GM12878 (cell line): ENCODE results near the gene LIMS1. TPM values are rescaled to one million over a fixed set of nuclear protein-coding genes. Genes with fewer than 3 reads are reported as not detected.
"Not testable (repeated sequence)": the region's sequence is repeated elsewhere in the genome, so short reads cannot be mapped to it uniquely, and the experiment has no call there.

Experiments used
- ATAC-seq: fragments of 200-7000 bp; cut with Tn5 transposase; 3 replicates; pipeline ENCODE4 v1.9.1; 2020; ENCODE audit warnings: mild to moderate bottlenecking, moderate library complexity
- BruUV-seq: library from RNA; stranded (reverse); fragments of 400-500 nt; replicated peaks from 2 replicates; lab custom pipeline; 2021; lab: Mats Ljungman, UMichigan
- CTCF ChIA-PET: fragments of 300-600 bp; sonication (Branson Sonifier 250); formaldehyde crosslinking; extraction: SDS; loops from one replicate; lab custom pipeline; 2021; ENCODE audit warnings: inconsistent platforms; lab: Yijun Ruan, JAX
- POLR2A ChIA-PET: fragments of 350-600 bp; formaldehyde crosslinking; extraction: SDS; loops from one replicate; lab custom pipeline; 2021; ENCODE audit warnings: inconsistent platforms; lab: Charles Lee
- RAD21 ChIA-PET: fragments of 300-600 bp; sonication (Branson Sonifier 250); formaldehyde crosslinking; loops from one replicate; lab custom pipeline; 2023; ENCODE audit warnings: antibody characterized with exemption; ENCODE audit not compliant: unreplicated experiment; lab: Charles Lee
- SMC1A ChIA-PET: fragments of 300-600 bp; sonication (Branson Sonifier 250); formaldehyde crosslinking; loops from one replicate; lab custom pipeline; 2023; ENCODE audit not compliant: unreplicated experiment, uncharacterized antibody; lab: Charles Lee
- DNase-seq: peaks from one replicate; pipeline ENCODE4 v3.0.0-alpha.2; 2011; ENCODE audit warnings: low read depth, low spot score
- FAIRE-seq: peaks from 3 replicates; lab custom pipeline; 2011; peaks lifted over from hg19 to GRCh38; lab: Jason Lieb, UNC
- H2AFZ ChIP-seq: 2 replicates; pipeline ENCODE4 v1.6.0; 2011; ENCODE audit warnings: low read depth, low read length, control low read depth; ENCODE audit not compliant: control insufficient read depth
- H3K27ac ChIP-seq: 2 replicates; pipeline ENCODE4 v1.5.1; 2011; ENCODE audit warnings: control low read depth; ENCODE audit not compliant: control insufficient read depth, insufficient read depth
- H3K27me3 ChIP-seq, 2 experiments: replicated peaks in 1 of 2; 2 replicates each; pipeline versions ENCODE4 v1.6.0 to v1.6.1; 2011; ENCODE audit warnings: low read length in 1 of 2; ENCODE audit not compliant: control insufficient read depth in 2 of 2, insufficient read depth in 2 of 2
- H3K36me3 ChIP-seq, 2 experiments: 2 replicates each; pipeline ENCODE4 v1.5.1; 2011; ENCODE audit warnings: low read length in 1 of 2; ENCODE audit not compliant: control insufficient read depth in 2 of 2, insufficient read depth in 2 of 2
- H3K4me1 ChIP-seq: 2 replicates; pipeline ENCODE4 v1.6.1; 2011; ENCODE audit warnings: mild to moderate bottlenecking, low read length, moderate library complexity, mixed read lengths; ENCODE audit not compliant: control insufficient read depth, insufficient read depth
- H3K4me2 ChIP-seq: 2 replicates; pipeline ENCODE4 v1.6.0; 2011; ENCODE audit warnings: control low read depth; ENCODE audit not compliant: control insufficient read depth, insufficient read depth
- H3K4me3 ChIP-seq: fragments of 200-600 bp; sonication (generic); 2 replicates; pipeline ENCODE4 v1.5.1; 2016
- H3K79me2 ChIP-seq: 2 replicates; pipeline ENCODE4 v1.6.0; 2011; ENCODE audit warnings: low read length; ENCODE audit not compliant: control insufficient read depth, insufficient read depth
- H3K9ac ChIP-seq: 2 replicates; pipeline ENCODE4 v1.8.0; 2011; ENCODE audit warnings: low read length, control low read depth, mixed read lengths; ENCODE audit not compliant: control insufficient read depth, insufficient read depth
- H3K9me3 ChIP-seq: replicated peaks from 3 replicates; pipeline ENCODE4 v1.5.1; 2011; ENCODE audit warnings: mild to moderate bottlenecking, low read length; ENCODE audit not compliant: control insufficient read depth, insufficient read depth
- H4K20me1 ChIP-seq: 2 replicates; pipeline ENCODE4 v1.6.0; 2011; ENCODE audit not compliant: control insufficient read depth, insufficient read depth
- WGBS: methylation state at CpG from one replicate; pipeline ENCODE4 v1.1.6; 2016; ENCODE audit warnings: low lambda C conversion rate; ENCODE audit not compliant: insufficient replicate concordance, insufficient coverage; ENCODE audit errors: missing lambda C conversion rate; 5-methylcytosine and 5-hydroxymethylcytosine counted together
- in situ Hi-C: fragments of 300-500 bp; cut with MboI; formaldehyde crosslinking; loops from 9 replicates; pipeline ENCODE4 v1.14.3; 2018; ENCODE audit warnings: mixed read lengths
- intact Hi-C: fragments of 100-400 bp; cut with micrococcal nuclease; formaldehyde crosslinking; loops from one replicate; pipeline ENCODE4 v1.14.2; 2022; ENCODE audit not compliant: unreplicated experiment
- polyA plus RNA-seq, 11 experiments: library from polyadenylated mRNA; depleted of rRNA in 4 of 11; unstranded in 6 of 11; stranded (reverse) in 5 of 11; fragments of >200 nt; fragmentation: Nextera tagmentation in 4 of 11; fragmentation: Illumina TruSeq in 1 of 11; extraction: Ambion mirVana in 4 of 11; extraction: Trizol in 1 of 11; gene quantifications; 1 replicate in 1 of 11; 2 replicates in 10 of 11; pipeline versions ENCODE4 v1.2.1 to v1.2.3, GENCODE V29; 2011 to 2016; ENCODE audit warnings: inconsistent platforms in 2 of 11, missing spikeins in 2 of 11, low read depth in 1 of 11
- small RNA-seq: library from RNA; depleted of rRNA; stranded (forward); fragments of <200 nt; gene quantifications from one replicate; pipeline ENCODE3, GENCODE V24; 2014
- total RNA-seq, 4 experiments: library from RNA; depleted of rRNA in 3 of 4; stranded (reverse); fragments of >200 nt in 3 of 4; fragmentation: Illumina TruSeq in 1 of 4; extraction: Trizol in 1 of 4; gene quantifications; 2 replicates each; pipeline versions ENCODE4 v1.2.1 to v1.2.3, GENCODE V29; 2013 to 2021

Gene LIMS1
- total and polyA plus RNA-seq, 10 of the 15 experiments (the other 5 are each of a cell fraction or from before 2014, with no cell fraction given): 15.7 to 98.1 (median 43.9) TPM

DNA sequence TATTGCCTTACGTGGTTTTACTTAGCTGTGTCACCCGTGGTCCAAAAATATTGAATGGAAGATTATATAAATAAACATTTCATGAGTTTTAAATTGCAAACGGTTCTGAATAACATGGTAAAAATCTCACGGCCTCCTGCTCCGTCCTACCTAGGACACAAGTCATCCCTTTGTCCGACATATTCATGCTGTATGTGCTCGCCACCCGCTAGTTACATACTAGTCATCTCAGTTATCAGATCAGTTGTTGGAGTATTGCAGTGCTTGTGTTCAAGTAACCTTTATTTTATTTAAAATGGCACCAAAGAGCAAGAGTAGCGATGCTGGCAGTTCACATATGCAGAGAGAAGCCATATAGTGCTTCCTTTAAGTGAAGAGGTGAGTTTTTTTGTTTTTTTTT is 191.8 kb downstream of the LIMS1 start:
- RAD21 ChIA-PET, BruUV-seq, intact Hi-C loops, H3K27ac ChIP-seq, H3K36me3 ChIP-seq, H3K27me3 ChIP-seq, H4K20me1 ChIP-seq, FAIRE-seq, SMC1A ChIA-PET, H3K4me2 ChIP-seq, H3K9me3 ChIP-seq, ATAC-seq, H3K9ac ChIP-seq, H3K4me1 ChIP-seq, H2AFZ ChIP-seq, H3K4me3 ChIP-seq, POLR2A ChIA-PET, in situ Hi-C loops, DNase-seq: not testable (repeated sequence)
- H3K79me2 ChIP-seq: peaks cover 14% of the 10 kb centered on the region
- CTCF ChIA-PET: interaction anchor here (0.7 kb wide), 1 partner anchor 118 kb away, joined by 3 read pairs; no protein-coding TSS in a partner anchor
- 96% methylated on average over 9 of the region's 9 CpGs for WGBS

GRCh38 chr2:108734656-108735055 is 200.4 kb downstream of the LIMS1 start:
- RAD21 ChIA-PET, H3K27ac ChIP-seq, FAIRE-seq, H3K4me1 ChIP-seq, ATAC-seq, intact Hi-C loops, DNase-seq, H3K9me3 ChIP-seq, H3K27me3 ChIP-seq, CTCF ChIA-PET, POLR2A ChIA-PET, H3K9ac ChIP-seq, SMC1A ChIA-PET, in situ Hi-C loops, H3K36me3 ChIP-seq, H2AFZ ChIP-seq, H3K4me3 ChIP-seq, H3K79me2 ChIP-seq, H4K20me1 ChIP-seq, H3K4me2 ChIP-seq: not testable (repeated sequence)
- BruUV-seq: TSS peak; percentile 23
- 83% methylated on average over 6 of the region's 6 CpGs for WGBS

Small RNA genes within 50 kb of the gene (small RNA-seq; reads per million reads assigned to genes)
- not detected for gene AC010095.1

Other genes with a start within 250 kb of the LIMS1 start
- gene SULT1C2, start 245.6 kb upstream of the LIMS1 start, total RNA-seq (2014; rRNA removed): not detected in 2 replicates
- not detected in 2 replicates for gene SULT1C2, start 245.6 kb upstream of the LIMS1 start, total RNA-seq (2014; rRNA removed; fragmentation: Illumina TruSeq; extraction: Trizol)
- 0.03 and 0.05 TPM in 2 replicates for gene SULT1C2, start 245.6 kb upstream of the LIMS1 start, total RNA-seq (2021)
- 0.04 TPM in 1 of 2 replicates, not detected in the other for gene SULT1C2, start 245.6 kb upstream of the LIMS1 start, polyA plus RNA-seq (2011; rRNA removed)
- gene SULT1C2, start 245.6 kb upstream of the LIMS1 start, polyA plus RNA-seq (2014; fragmentation: Illumina TruSeq; extraction: Trizol): not detected in 2 replicates
- under 1 TPM in 1 of 2 experiments, not detected in 1; 0.07 TPM for gene SULT1C2, start 245.6 kb upstream of the LIMS1 start, polyA plus RNA-seq (2014; fragmentation: Nextera tagmentation; extraction: Ambion mirVana)
- gene SULT1C2, start 245.6 kb upstream of the LIMS1 start, polyA plus RNA-seq (2014; rRNA removed): not detected in 2 replicates
- gene SULT1C2, start 245.6 kb upstream of the LIMS1 start, polyA plus RNA-seq (2016; fragmentation: Nextera tagmentation; extraction: Ambion mirVana): not detected
- gene SULT1C4, start 156.5 kb upstream of the LIMS1 start, total RNA-seq (2014; rRNA removed): not detected in 2 replicates
- gene SULT1C4, start 156.5 kb upstream of the LIMS1 start, total RNA-seq (2014; rRNA removed; fragmentation: Illumina TruSeq; extraction: Trizol): not detected in 2 replicates
- gene SULT1C4, start 156.5 kb upstream of the LIMS1 start, total RNA-seq (2021): not detected in 2 replicates
- not detected in 2 replicates for gene SULT1C4, start 156.5 kb upstream of the LIMS1 start, polyA plus RNA-seq (2011; rRNA removed)
- not detected in 2 replicates for gene SULT1C4, start 156.5 kb upstream of the LIMS1 start, polyA plus RNA-seq (2014; fragmentation: Illumina TruSeq; extraction: Trizol)
- gene SULT1C4, start 156.5 kb upstream of the LIMS1 start, polyA plus RNA-seq (2014; fragmentation: Nextera tagmentation; extraction: Ambion mirVana): not detected
- 0.04 TPM in 1 of 2 replicates, not detected in the other for gene SULT1C4, start 156.5 kb upstream of the LIMS1 start, polyA plus RNA-seq (2014; rRNA removed)
- not detected for gene SULT1C4, start 156.5 kb upstream of the LIMS1 start, polyA plus RNA-seq (2016; fragmentation: Nextera tagmentation; extraction: Ambion mirVana)
- gene GCC2, start 85.3 kb upstream of the LIMS1 start, total RNA-seq (2014; rRNA removed): 12.1 and 15.4 TPM in 2 replicates
- 25.4 and 30.8 TPM in 2 replicates for gene GCC2, start 85.3 kb upstream of the LIMS1 start, total RNA-seq (2014; rRNA removed; fragmentation: Illumina TruSeq; extraction: Trizol)
- gene GCC2, start 85.3 kb upstream of the LIMS1 start, total RNA-seq (2021): 20.5 and 25.3 TPM in 2 replicates
- 30.4 and 56.2 TPM in 2 replicates for gene GCC2, start 85.3 kb upstream of the LIMS1 start, polyA plus RNA-seq (2011; rRNA removed)
- gene GCC2, start 85.3 kb upstream of the LIMS1 start, polyA plus RNA-seq (2014; fragmentation: Illumina TruSeq; extraction: Trizol): 27.0 and 35.3 TPM in 2 replicates
- gene GCC2, start 85.3 kb upstream of the LIMS1 start, polyA plus RNA-seq (2014; fragmentation: Nextera tagmentation; extraction: Ambion mirVana): 10 to 100 TPM; 11.8 to 13.5 TPM
- gene GCC2, start 85.3 kb upstream of the LIMS1 start, polyA plus RNA-seq (2014; rRNA removed): 9.5 and 12.1 TPM in 2 replicates
- gene GCC2, start 85.3 kb upstream of the LIMS1 start, polyA plus RNA-seq (2016; fragmentation: Nextera tagmentation; extraction: Ambion mirVana): 10 to 100 TPM; 31.4 to 35.5 TPM
- 49.6 and 59.7 TPM in 2 replicates for gene RANBP2, start 185.0 kb downstream of the LIMS1 start, total RNA-seq (2014; rRNA removed)
- 78.7 and 81.7 TPM in 2 replicates for gene RANBP2, start 185.0 kb downstream of the LIMS1 start, total RNA-seq (2014; rRNA removed; fragmentation: Illumina TruSeq; extraction: Trizol)
- gene RANBP2, start 185.0 kb downstream of the LIMS1 start, total RNA-seq (2021): 59.9 and 60.7 TPM in 2 replicates
- 20.1 and 31.4 TPM in 2 replicates for gene RANBP2, start 185.0 kb downstream of the LIMS1 start, polyA plus RNA-seq (2011; rRNA removed)
- 44.7 and 54.1 TPM in 2 replicates for gene RANBP2, start 185.0 kb downstream of the LIMS1 start, polyA plus RNA-seq (2014; fragmentation: Illumina TruSeq; extraction: Trizol)
- gene RANBP2, start 185.0 kb downstream of the LIMS1 start, polyA plus RNA-seq (2014; fragmentation: Nextera tagmentation; extraction: Ambion mirVana): 1 to 10 TPM; 9.0 to 9.2 TPM
- gene RANBP2, start 185.0 kb downstream of the LIMS1 start, polyA plus RNA-seq (2014; rRNA removed): 21.0 and 23.2 TPM in 2 replicates
- gene RANBP2, start 185.0 kb downstream of the LIMS1 start, polyA plus RNA-seq (2016; fragmentation: Nextera tagmentation; extraction: Ambion mirVana): 10 to 100 TPM; 26.9 to 29.8 TPM